ENCODE data around the gene WWP2.

GRCh38 chr16:69860233-69861231 is 98.4 kb downstream of the WWP2 start:
- TF ChIP-seq CTCF (IDR thresholded peaks at IDR 0.05): no peak
- no peak for TF ChIP-seq EP300 (IDR thresholded peaks at IDR 0.05)
- TF ChIP-seq POLR2A (IDR thresholded peaks at IDR 0.05): no peak

Data from tibial nerve (tissue), 4 donors.